Mucosa of rectum (tissue), 2 donors: ENCODE data around the gene NTNG1.

Experiments
- H3K27ac ChIP-seq, 2 donors: one replicate each; pipeline ENCODE4 v1.7.0; 2013; ENCODE audit warnings: inconsistent platforms in 2 of 2, low read depth in 2 of 2, low read length in 2 of 2
- H3K27me3 ChIP-seq, 2 donors: one replicate each; pipeline ENCODE4 v1.7.0; 2013; ENCODE audit warnings: low read length in 2 of 2; ENCODE audit not compliant: control insufficient read depth in 2 of 2, insufficient read depth in 2 of 2
- H3K36me3 ChIP-seq, 2 donors: one replicate each; pipeline ENCODE4 v1.7.0; 2013; ENCODE audit warnings: low read length in 2 of 2; ENCODE audit not compliant: control insufficient read depth in 2 of 2, insufficient read depth in 2 of 2
- H3K4me1 ChIP-seq, 2 donors: one replicate each; pipeline ENCODE4 v1.7.0; 2013; ENCODE audit warnings: low read length in 2 of 2, mild to moderate bottlenecking in 1 of 2; ENCODE audit not compliant: control insufficient read depth in 2 of 2, insufficient read depth in 2 of 2
- H3K4me3 ChIP-seq, 2 donors: one replicate each; pipeline ENCODE4 v1.7.0; 2013; ENCODE audit warnings: low read length in 2 of 2
- H3K9ac ChIP-seq, 2 donors: one replicate each; pipeline ENCODE4 v1.7.0; 2013; ENCODE audit warnings: low read length in 2 of 2, low read depth in 1 of 2, mild to moderate bottlenecking in 1 of 2
- H3K9me3 ChIP-seq, 2 donors: one replicate each; pipeline ENCODE4 v1.7.0; 2013; ENCODE audit warnings: low read length in 2 of 2; ENCODE audit not compliant: control insufficient read depth in 2 of 2
- donor health status: healthy.
- donor health status: Normal muscosa, but diverticular disease.

Gene NTNG1

GRCh38 chr1:107251083-107251482 is 110.2 kb downstream of the NTNG1 start:
- Histone ChIP-seq H3K36me3 (no peaks in the 10 kb centered on the region), H3K4me1 (no peaks in the 10 kb centered on the region), H3K4me3 (no peak overlapping the region), H3K27me3 (no peaks in the 10 kb centered on the region), H3K9ac (no peak overlapping the region), H3K9me3 (no peaks in the 10 kb centered on the region), H3K27ac (no peak overlapping the region)

- no peak overlapping the region for H3K27ac ChIP-seq
- H3K36me3 ChIP-seq: no peaks in the 10 kb centered on the region
- H3K9me3 ChIP-seq: no peaks in the 10 kb centered on the region
- no peak overlapping the region for H3K4me3 ChIP-seq
- no peaks in the 10 kb centered on the region for H3K4me1 ChIP-seq
- no peak overlapping the region for H3K9ac ChIP-seq
- no peaks in the 10 kb centered on the region for H3K27me3 ChIP-seq
These were observed 111.0 kb downstream of the NTNG1 start for GRCh38 chr1:107251839-107252238.

- Histone ChIP-seq H3K4me3 (no peak overlapping the region), H3K27me3 (no peaks in the 10 kb centered on the region), H3K9me3 (no peaks in the 10 kb centered on the region), H3K4me1 (no peaks in the 10 kb centered on the region), H3K9ac (no peak overlapping the region), H3K27ac (no peak overlapping the region), H3K36me3 (no peaks in the 10 kb centered on the region)
These were observed 111.4 kb downstream of the NTNG1 start for GRCh38 chr1:107252271-107252670.

- Histone ChIP-seq H3K36me3 (no peaks in the 10 kb centered on the region), H3K4me3 (no peak overlapping the region), H3K27ac (no peak overlapping the region), H3K9ac (no peak overlapping the region), H3K27me3 (no peaks in the 10 kb centered on the region), H3K4me1 (no peaks in the 10 kb centered on the region), H3K9me3 (no peaks in the 10 kb centered on the region)
These were observed 113.5 kb downstream of the NTNG1 start for GRCh38 chr1:107254306-107254705.

- Histone ChIP-seq H3K27me3 (no peaks in the 10 kb centered on the region), H3K4me1 (no peaks in the 10 kb centered on the region), H3K36me3 (no peaks in the 10 kb centered on the region), H3K27ac (no peak overlapping the region), H3K9ac (no peak overlapping the region), H3K9me3 (no peaks in the 10 kb centered on the region), H3K4me3 (no peak overlapping the region)
These were observed 114.6 kb downstream of the NTNG1 start for GRCh38 chr1:107255469-107255868.

- Histone ChIP-seq H3K4me3 (no peak overlapping the region), H3K9me3 (no peaks in the 10 kb centered on the region), H3K4me1 (no peaks in the 10 kb centered on the region), H3K27ac (no peak overlapping the region), H3K9ac (no peak overlapping the region), H3K36me3 (no peaks in the 10 kb centered on the region), H3K27me3 (no peaks in the 10 kb centered on the region)
These were observed 121.8 kb downstream of the NTNG1 start for GRCh38 chr1:107262467-107263286.

- no peak overlapping the region for H3K27ac ChIP-seq
- no peaks in the 10 kb centered on the region for H3K9me3 ChIP-seq
- no peaks in the 10 kb centered on the region for H3K36me3 ChIP-seq
- H3K4me3 ChIP-seq: no peak overlapping the region
- peaks cover 0 to 2% of the 10 kb centered on the region in 2 donors for H3K27me3 ChIP-seq
- no peak overlapping the region for H3K9ac ChIP-seq
- no peaks in the 10 kb centered on the region for H3K4me1 ChIP-seq
These were observed 122.6 kb downstream of the NTNG1 start for GRCh38 chr1:107263291-107263915.

GRCh38 chr1:107264007-107264406 is 123.2 kb downstream of the NTNG1 start:
- H3K27me3 ChIP-seq: peaks cover 0 to 2% of the 10 kb centered on the region in 2 donors
- no peaks in the 10 kb centered on the region for H3K36me3 ChIP-seq
- no peak overlapping the region for H3K4me3 ChIP-seq
- no peaks in the 10 kb centered on the region for H3K4me1 ChIP-seq
- H3K9ac ChIP-seq: no peak overlapping the region
- H3K27ac ChIP-seq: no peak overlapping the region
- no peaks in the 10 kb centered on the region for H3K9me3 ChIP-seq

- Histone ChIP-seq H3K4me3 (no peak overlapping the region), H3K4me1 (no peaks in the 10 kb centered on the region), H3K9me3 (no peaks in the 10 kb centered on the region), H3K9ac (no peak overlapping the region), H3K27ac (no peak overlapping the region), H3K36me3 (no peaks in the 10 kb centered on the region), H3K27me3 (peaks cover 0 to 2% of the 10 kb centered on the region in 2 donors)
These were observed 123.7 kb downstream of the NTNG1 start for GRCh38 chr1:107264561-107264960.

GRCh38 chr1:107267489-107267888 is 126.7 kb downstream of the NTNG1 start:
- H3K9me3 ChIP-seq: no peaks in the 10 kb centered on the region
- no peak overlapping the region for H3K9ac ChIP-seq
- H3K36me3 ChIP-seq: no peaks in the 10 kb centered on the region
- no peaks in the 10 kb centered on the region for H3K4me1 ChIP-seq
- H3K27ac ChIP-seq: no peak overlapping the region
- H3K27me3 ChIP-seq: peaks cover 0 to 2% of the 10 kb centered on the region in 2 donors
- no peak overlapping the region for H3K4me3 ChIP-seq
